Adrenal gland (tissue), 5 donors: ENCODE measurements around the gene DCTPP1.

ENCODE experiments used
- POLR2A ChIP-seq, 2 donors: fragments of 450-650 bp; IDR thresholded peaks; one replicate each; pipeline ENCODE4 v1.6.1; 2017; ENCODE audit warnings: antibody characterized with exemption in 2 of 2, mild to moderate bottlenecking in 2 of 2, moderate library complexity in 1 of 2
- TF ChIP-seq, protein P1 (sequence below), 6 experiments: fragments of 450-650 bp in 4 of 6; fragments of 200-600 bp in 2 of 6; sonication (generic) in 1 of 6; IDR thresholded peaks; 1 replicate in 5 of 6; 2 replicates in 1 of 6; pipeline versions ENCODE4 v1.5.1 to v1.8.0; 2016 to 2021; ENCODE audit warnings: antibody characterized with exemption in 6 of 6, mild to moderate bottlenecking in 2 of 6, moderate library complexity in 1 of 6
- donor health status: DM: no; HTN: no; CAD: no.

DNA sequence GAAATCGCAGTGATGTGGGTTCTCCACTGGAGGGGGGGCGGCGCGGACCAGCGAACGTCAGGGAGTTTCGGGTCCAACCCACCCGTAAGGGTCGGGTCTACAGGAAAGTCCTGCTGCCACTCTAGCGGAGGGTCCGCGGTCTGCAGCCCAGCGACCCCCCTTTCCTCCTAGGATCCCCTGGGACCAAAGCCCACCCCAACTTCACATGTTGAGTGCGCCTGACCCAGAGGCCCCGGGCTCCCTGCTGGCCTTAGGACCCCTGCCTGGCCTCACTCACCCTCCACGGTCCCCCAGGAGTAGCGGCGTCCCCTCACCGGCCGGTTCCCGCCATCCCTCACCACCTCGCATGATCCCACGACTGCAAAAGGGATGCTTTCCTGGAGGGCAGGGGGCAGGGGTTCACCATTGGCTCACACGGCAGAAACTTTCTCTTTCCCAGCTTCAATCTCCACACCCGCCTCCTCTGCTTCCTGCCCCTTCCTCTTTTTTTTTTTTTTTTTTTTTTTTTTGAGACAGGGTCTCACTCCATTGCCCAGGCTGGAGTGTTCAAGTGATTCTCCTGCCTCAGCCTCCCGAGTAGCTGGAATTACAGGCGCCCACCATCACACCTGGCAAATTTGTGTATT, 50.6 kb downstream of the DCTPP1 start:
- TF ChIP-seq, protein P1, sequence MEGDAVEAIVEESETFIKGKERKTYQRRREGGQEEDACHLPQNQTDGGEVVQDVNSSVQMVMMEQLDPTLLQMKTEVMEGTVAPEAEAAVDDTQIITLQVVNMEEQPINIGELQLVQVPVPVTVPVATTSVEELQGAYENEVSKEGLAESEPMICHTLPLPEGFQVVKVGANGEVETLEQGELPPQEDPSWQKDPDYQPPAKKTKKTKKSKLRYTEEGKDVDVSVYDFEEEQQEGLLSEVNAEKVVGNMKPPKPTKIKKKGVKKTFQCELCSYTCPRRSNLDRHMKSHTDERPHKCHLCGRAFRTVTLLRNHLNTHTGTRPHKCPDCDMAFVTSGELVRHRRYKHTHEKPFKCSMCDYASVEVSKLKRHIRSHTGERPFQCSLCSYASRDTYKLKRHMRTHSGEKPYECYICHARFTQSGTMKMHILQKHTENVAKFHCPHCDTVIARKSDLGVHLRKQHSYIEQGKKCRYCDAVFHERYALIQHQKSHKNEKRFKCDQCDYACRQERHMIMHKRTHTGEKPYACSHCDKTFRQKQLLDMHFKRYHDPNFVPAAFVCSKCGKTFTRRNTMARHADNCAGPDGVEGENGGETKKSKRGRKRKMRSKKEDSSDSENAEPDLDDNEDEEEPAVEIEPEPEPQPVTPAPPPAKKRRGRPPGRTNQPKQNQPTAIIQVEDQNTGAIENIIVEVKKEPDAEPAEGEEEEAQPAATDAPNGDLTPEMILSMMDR (IDR thresholded peaks at IDR 0.05) = no peak
- TF ChIP-seq POLR2A (IDR thresholded peaks at IDR 0.05) = no peak
